Activated T-cell treated with anti-CD3 and anti-CD28 coated beads for 48 hours (primary cell): ENCODE results near the gene CTNNBIP1.
A peak's percentile ranks its signal among the peaks of the same experiment; 100 is the strongest.

Experiments used
- DNase-seq: peaks from one replicate; pipeline ENCODE4 v3.0.0-alpha.2; 2020; ENCODE audit warnings: low read depth

The CTNNBIP1 gene

GRCh38 chr1:9877962-9878361, 32.1 kb downstream of the CTNNBIP1 start:
- DNase-seq: no peak

GRCh38 chr1:9875636-9876000, 34.5 kb downstream of the CTNNBIP1 start:
- no peak for DNase-seq

- peak; percentile 64 for DNase-seq
These were observed 35.0 kb downstream of the CTNNBIP1 start for GRCh38 chr1:9874959-9875635.

DNA sequence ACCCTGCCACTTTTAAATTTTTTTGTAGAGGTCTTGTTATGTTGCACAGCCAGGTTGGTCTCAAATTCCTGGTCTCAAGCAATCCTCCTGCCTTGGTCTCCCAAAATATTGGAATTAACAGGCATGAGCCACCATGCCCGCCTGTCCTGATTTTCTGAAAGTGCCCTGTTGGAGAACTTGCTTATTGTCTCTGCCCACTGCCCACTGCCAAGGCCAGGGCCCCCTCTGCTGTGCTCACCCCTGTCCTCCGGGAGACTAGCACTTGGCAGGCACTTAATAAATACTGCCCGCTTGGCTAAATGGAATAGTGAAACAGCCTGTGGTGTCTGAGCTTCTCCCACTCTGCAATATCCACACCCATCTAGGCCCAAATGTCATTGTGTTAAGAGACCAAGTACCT, 35.7 kb downstream of the CTNNBIP1 start:
- no peak for DNase-seq

GRCh38 chr1:9873992-9874391, 36.1 kb downstream of the CTNNBIP1 start:
- no peak for DNase-seq

- DNase-seq: no peak
These were observed 36.7 kb downstream of the CTNNBIP1 start for GRCh38 chr1:9873385-9873784.

DNA sequence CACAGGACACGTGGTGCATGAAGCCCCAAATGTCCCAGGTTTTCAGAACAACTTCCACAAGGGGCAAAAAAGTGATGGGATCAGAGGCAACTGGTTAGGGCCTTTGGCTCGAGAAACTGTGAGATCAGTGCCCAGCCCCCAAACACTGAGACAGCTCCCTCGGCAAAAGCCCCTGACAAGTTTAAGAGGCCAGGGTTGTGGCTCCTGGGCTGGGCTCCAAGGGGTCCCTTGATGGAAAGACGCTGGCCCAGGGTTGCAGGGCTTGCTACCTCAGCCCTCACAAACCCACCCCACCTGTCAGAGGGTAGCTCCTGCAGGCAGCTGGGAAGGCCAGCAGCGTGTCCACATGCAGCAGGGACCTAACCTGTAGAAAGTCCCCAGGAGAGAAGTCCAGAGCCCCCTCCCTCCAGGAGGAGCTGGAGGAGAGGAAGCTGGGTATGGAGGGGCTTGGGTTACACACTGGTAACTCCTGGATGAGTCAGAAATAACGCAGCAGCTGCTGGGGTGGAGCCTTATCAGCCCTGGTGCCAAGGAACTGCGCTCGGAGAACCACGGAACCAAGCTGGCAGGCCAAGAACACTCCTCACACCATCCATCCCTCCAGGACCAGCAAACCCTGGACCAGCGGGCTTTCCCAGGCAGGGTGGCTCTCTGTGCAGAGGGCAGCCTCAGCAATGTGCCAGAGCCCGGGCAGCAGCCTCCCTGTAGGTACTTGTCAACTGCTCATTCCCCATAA, 37.5 kb downstream of the CTNNBIP1 start:
- no peak for DNase-seq

- no peak for DNase-seq
These were observed 38.2 kb downstream of the CTNNBIP1 start for GRCh38 chr1:9871707-9872425.

DNA sequence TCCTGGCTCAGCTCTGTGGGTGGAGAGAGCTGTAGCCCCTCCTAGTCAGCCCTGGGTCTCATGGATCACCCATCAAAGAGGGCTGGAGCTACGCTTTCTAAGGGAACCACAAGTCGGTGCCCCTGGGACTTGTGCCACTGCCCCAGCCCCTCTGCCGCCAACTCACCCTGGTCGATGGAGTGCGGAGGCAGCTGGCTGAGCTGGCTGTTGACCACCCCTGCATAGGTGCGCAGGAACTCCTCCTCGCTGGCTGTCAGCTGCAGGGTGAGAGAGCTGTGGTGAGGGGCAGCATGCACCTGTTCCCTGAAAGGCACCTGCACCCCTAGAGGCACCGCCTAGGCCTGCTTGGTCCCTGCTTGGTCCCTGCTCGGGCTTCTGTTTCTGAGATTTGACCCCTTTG, 39.0 kb downstream of the CTNNBIP1 start:
- no peak for DNase-seq

GRCh38 chr1:9870572-9870971, 39.5 kb downstream of the CTNNBIP1 start:
- no peak for DNase-seq

- DNase-seq: no peak
These were observed 40.2 kb downstream of the CTNNBIP1 start for GRCh38 chr1:9869831-9870251.

- no peak for DNase-seq
These were observed 41.9 kb downstream of the CTNNBIP1 start for GRCh38 chr1:9868244-9868590.

DNA sequence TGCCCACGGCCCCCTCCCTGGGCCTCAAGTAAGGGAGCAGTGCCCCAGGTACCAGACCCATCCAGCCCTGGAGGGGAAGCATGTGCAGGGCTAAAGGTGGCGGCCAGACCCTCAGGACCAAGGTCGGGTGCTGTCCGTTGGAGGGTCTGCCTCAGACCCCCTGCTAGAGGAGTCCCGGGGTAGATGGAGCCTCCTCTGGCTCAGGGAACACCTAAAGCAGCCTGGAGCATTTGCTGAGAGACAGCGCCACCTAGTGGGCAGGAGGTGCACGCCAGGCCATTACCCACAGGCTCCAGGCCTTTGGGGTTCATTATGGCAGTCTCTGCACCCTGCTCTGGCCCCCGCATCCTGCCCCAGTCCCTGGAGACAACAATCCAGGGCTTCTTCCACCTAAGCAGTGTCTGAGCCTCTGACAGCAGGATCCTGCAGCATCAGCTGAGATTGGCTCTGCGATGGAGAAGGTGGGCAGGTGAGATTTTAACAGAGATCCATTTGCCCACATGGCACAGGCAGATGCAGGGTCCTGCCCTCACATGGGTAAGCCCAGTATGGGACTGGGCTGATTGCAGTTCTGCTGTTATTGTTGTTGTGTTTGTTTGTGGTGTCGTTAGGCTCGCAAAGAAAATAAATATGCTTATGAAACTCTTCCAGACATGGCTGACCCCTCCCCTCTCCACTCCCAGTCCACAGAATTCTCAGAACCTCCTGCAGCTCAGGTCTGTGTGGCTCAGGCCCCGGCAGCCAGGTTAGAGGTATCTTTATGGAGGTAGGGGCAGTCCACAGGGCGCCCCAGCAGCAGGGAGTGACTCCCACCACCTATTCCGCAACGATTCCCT, 42.4 kb downstream of the CTNNBIP1 start:
- DNase-seq: peak; percentile 79

DNA sequence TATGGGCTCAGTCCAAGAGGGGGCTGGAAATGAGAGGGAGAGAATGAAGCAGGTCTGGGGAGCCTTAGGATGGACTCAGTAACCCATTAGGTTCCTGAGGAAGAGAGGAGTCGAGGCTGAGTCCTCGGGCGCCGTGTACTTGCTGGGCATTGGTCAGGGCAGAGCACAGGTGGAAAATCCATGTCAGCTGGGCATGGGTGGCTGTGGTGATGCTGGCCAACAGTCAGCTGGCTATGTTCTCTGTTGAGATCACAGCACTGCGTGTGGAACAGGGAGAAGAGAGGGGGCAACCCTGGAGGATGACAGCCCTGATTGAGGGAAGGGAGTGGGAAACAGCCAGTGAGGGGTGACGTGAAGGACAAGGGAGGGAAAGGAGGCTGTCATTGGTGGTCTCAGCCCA, 43.2 kb downstream of the CTNNBIP1 start:
- DNase-seq: no peak

DNA sequence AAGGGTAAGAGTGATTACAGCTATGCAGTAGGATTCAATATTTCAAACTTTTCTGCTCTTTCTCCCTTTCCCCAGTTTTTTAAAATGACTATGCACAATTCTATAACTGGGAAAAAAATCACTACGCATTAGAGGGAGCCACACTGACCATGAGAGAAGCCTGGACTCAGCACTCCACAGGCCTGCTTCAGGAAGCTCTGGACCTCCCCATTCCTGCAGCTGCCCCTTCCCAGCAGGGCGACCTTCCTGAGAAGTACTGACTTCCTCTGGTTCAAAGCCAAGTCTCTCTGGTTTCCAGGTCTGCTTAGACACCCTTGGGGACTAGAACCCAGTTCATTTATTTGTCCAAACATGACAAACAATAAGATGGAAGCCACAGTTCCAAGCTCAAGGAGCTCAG, 44.3 kb downstream of the CTNNBIP1 start:
- DNase-seq: no peak

DNA sequence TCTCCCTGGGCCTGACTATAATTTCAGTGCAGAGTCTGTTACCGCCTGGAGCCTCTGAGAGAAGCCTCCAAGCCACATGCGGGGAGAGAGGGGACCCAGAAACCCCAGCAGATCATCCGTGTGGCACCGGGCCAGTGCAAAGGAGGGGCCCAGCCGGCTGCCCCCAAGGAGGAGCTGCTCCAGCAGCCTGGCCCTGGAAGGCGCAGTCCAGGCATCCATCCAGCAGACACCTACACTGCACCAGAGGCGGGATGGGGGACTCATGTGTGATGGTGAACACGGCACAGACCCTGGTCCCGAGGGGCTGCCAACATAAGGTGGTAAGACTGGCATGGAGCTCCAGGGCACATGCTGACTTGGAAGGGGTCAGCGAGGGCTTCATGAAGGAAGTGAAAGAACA, 46.7 kb downstream of the CTNNBIP1 start:
- no peak for DNase-seq

DNA sequence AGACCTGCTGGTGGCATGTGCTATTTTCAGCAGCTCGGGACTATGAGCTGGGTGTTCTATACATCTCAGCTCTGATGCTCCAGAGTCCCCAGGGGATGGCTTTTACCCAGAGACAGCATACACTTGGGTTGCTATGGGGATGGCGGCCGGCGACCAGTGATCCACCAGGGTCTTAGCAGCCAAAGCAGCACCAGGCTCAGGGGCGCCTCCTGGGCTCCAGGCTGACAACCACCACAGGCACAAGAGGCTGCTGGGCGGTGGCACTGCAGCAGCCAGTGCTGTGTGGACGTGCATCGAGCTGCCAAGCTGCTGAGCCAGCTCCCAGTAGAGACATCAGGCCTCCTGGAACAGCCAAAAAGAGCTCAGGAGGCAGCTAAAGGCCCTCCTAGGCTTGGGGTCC, 48.7 kb downstream of the CTNNBIP1 start:
- DNase-seq: no peak

DNA sequence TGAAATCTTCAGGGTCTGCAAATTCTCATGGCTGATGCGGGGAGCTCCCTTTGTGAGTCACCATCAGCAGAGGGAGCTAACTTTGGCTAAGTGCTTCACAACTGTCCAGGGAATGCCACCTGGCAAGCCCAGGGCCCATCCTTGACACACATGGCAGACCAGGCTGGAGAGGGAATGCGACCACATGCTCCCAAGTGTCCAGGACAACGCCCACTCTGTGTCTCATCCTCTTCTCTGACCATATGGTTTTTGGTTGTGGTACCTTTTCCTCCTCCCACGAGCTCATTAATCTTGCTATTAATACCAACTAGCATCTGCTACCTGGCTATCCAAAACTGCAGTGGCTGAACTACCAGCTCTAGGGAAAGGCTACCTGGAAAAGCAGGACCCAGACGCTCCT, 49.2 kb downstream of the CTNNBIP1 start:
- DNase-seq: no peak

DNA sequence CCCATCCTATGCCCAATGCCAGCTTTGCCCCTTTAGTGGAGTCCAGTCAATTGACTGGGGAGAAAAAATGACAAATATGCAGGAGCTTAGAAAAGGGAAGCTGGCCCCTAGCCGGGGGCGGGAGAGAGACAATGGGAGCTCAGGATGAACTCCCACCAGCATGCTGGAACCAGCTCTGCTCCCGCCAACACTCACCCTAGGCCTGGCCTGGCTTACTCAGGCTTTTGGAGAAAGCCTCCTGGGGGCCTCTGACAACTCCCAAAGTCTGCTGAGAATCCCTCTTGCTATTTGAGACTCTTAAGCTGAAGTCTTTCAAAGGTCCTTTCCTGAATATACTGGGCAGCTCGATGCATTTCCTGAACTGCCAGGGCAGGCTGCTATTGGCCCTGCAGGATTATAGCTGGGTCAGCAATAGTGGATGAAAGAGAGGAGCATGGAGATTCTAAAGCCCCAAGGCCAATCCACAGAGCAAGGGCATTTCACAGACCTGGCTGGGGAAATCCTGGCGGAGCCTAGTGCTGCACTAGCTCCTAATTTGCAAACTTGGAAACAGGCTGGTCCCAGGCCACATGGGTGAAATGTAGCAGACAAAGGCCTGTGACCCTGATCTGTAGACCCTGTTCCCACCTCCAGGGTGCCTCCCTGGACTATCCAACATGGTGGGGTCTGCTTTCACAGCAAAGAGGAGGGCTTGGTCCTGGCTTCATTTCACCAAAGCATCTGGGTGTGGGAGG, 50.6 kb downstream of the CTNNBIP1 start:
- no peak for DNase-seq

GRCh38 chr1:9858293-9859035, 51.6 kb downstream of the CTNNBIP1 start:
- no peak for DNase-seq

DNA sequence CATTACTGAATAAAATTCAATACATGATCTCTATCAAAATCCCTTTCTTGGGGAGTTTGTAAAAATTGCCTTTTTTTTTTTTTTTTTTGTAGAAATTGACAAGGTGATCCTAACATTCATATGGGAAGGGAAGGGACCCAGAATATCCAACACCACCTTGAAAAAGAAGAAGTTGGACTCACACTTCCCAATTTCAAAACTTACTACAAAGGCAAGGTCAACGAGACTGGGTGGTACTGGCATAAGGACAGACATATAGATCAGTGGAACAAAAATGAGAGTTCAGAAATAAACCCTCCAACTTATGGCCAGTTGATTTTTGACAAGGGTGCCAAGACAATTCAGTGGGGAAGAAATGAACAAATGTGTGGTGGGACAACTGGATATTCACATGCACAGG, 54.9 kb downstream of the CTNNBIP1 start:
- DNase-seq: no peak
